GM12801 (cell line): ENCODE data around the gene CBX3.

Experiments
- CTCF ChIP-seq: IDR thresholded peaks from one replicate; pipeline ENCODE4 v1.5.1; 2011; ENCODE audit warnings: control low read depth; ENCODE audit not compliant: insufficient read length; ENCODE audit errors: extremely low read depth

CBX3 gene

DNA sequence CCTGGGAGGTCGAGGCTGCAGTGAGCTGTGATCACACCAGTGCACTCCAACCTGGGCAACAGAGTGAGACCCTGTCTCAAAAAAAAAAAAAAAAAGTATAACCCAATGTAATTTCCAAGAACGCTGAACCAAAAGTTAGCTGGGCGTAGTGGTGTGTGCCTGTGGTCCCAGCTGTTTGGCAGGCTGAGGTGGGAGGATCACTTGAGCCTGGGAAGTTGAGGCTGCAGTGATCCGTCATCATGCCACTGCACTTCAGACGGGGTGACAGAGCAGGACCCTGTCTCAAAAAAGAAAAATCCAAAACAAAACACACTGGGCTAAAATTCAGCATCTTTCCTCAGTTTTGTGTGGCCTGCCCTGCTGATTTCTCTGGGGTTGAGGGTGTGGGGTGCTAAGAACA lies 22.1 kb upstream of the CBX3 start:
- TF ChIP-seq CTCF, result no peak

- TF ChIP-seq CTCF, result no peak
Observed at GRCh38 chr7:26179826-26180497, 21.6 kb upstream of the CBX3 start.

- no peak for TF ChIP-seq CTCF
Observed at GRCh38 chr7:26180792-26181198, 20.8 kb upstream of the CBX3 start.

DNA sequence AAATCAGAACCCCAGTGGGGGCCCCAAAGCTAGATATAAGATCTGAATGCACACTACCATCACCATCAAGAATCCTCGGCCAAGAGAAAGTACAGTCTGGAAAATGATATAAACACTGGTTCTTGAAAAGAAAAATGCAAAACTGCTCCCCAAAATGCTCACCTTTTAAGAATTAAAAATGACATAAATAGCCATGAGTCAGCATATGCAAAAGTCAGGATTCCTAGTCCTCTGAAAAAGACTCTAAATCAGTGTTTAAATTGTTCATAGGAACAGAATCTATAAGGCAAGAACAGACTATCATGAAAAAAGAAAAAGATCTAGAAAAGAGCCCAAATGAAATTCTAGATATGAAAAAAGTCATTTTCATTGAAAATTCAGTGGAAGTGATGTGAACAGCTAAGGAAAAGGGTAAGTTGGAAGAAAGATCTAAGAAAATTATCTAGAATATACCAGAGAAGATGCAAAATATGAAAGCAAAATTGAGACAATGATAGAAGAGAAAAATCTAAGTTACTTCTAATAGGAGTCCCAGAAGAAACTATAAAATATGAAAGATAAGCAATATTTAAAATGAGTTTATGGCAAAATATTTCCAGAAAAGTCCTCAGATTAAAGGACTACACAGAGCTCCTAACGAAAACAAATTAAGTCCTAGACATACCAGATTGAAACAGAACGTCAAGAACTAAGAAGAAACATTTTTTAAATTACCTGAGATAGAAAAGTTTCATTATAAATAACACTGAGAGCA lies 19.9 kb upstream of the CBX3 start:
- TF ChIP-seq CTCF, result no peak

GRCh38 chr7:26182283-26182682 lies 19.3 kb upstream of the CBX3 start:
- no peak for TF ChIP-seq CTCF

DNA sequence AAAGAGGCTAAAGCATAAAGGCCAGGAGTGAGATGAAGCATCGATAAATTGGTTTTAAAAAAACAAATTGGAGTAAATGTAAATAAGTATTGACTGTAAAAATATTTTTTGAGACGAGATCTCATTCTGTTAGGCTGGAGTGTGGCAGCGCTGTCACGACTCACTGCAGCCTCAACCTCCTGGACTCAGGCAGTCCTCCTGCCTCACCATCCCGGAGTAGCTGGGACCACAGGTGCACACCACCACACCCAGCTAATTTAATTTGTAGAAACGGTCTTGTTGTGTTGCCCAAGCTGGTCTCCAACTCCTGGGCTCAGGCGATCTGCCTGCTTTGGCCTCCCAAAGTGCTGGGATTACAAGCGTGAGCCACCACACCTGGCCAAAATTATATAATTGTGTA lies 18.8 kb upstream of the CBX3 start:
- no peak for TF ChIP-seq CTCF

DNA sequence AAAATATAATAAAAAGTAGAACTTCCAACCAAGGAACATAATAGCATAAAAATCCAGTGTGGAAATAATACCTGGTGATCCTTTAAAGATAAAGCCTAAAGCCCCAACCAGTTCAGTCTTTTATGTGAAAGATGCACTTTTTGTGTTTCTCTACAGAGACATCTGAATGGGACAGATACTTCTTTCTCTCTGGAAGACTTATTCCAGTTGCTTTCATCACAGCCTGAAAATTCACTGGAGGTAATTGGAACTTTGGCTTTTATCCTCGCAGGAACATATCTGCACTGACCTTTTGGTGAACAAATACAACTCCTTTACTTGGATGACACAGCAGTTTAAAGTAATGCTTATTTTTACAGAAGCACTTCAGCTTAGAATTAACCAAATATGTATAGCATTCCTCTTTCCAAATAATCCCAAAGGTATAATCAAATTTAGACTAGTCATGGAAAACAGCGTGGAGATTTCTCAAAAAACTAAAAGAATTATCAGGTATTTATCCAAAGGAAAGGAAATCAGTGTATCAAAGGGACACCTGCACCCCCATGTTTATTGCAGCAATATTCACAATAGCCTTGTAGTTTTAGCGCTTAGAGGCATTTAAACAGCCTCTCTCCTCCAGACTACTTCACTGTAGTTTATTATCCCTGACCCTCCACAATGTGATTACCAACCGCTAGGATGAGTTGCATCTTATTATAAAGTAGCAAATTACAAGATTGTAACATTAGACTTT lies 17.8 kb upstream of the CBX3 start:
- no peak for TF ChIP-seq CTCF
